ENCODE results near the gene DAZL.
A peak's percentile ranks its signal among the peaks of the same experiment; 100 is the strongest.

Gene DAZL

GRCh38 chr3:16589867-16590624 is 15.2 kb downstream of the DAZL start:
- no peak for DNase-seq

GRCh38 chr3:16589120-16589519 is 16.1 kb downstream of the DAZL start:
- no peak for DNase-seq

- DNase-seq = no peak
Observed at GRCh38 chr3:16587681-16588060, 17.6 kb downstream of the DAZL start.

- no peak for DNase-seq
Observed at GRCh38 chr3:16587047-16587680, 18.1 kb downstream of the DAZL start.

- DNase-seq = no peak
Observed at GRCh38 chr3:16584880-16585279, 20.3 kb downstream of the DAZL start.

- DNase-seq = no peak
Observed at GRCh38 chr3:16583551-16583950, 21.7 kb downstream of the DAZL start.

GRCh38 chr3:16570113-16570512 is 35.1 kb downstream of the DAZL start:
- DNase-seq = no peak

GRCh38 chr3:16568532-16568931 is 36.7 kb downstream of the DAZL start:
- no peak for DNase-seq

- no peak for DNase-seq
Observed at GRCh38 chr3:16568115-16568514, 37.1 kb downstream of the DAZL start.

GRCh38 chr3:16559653-16560365 is 45.4 kb downstream of the DAZL start:
- DNase-seq = no peak

- no peak for DNase-seq
Observed at GRCh38 chr3:16554126-16554525, 51.1 kb downstream of the DAZL start.

GRCh38 chr3:16552757-16553156 is 52.5 kb downstream of the DAZL start:
- DNase-seq = no peak

- DNase-seq = no peak
Observed at GRCh38 chr3:16551342-16551976, 53.8 kb downstream of the DAZL start.

GRCh38 chr3:16550676-16551341 is 54.4 kb downstream of the DAZL start:
- peak; percentile 30 to 82 for DNase-seq

GRCh38 chr3:16550305-16550675 is 54.9 kb downstream of the DAZL start:
- DNase-seq = no peak

- DNase-seq = no peak
Observed at GRCh38 chr3:16548721-16549120, 56.5 kb downstream of the DAZL start.

GRCh38 chr3:16547561-16548357 is 57.5 kb downstream of the DAZL start:
- DNase-seq = no peak

- no peak for DNase-seq
Observed at GRCh38 chr3:16546186-16547010, 58.8 kb downstream of the DAZL start.

- no peak for DNase-seq
Observed at GRCh38 chr3:16545413-16546185, 59.6 kb downstream of the DAZL start.

GRCh38 chr3:16543242-16543864 is 61.9 kb downstream of the DAZL start:
- DNase-seq = no peak
